Natural killer cell (primary cell): ENCODE results near the gene ATP12A. TPM values are rescaled to one million over a fixed set of nuclear protein-coding genes. Genes with fewer than 3 reads are reported as not detected.

Experiments
- ATAC-seq, 3 donors: fragments of 150-1000 bp in 2 of 3; fragments of 200-7000 bp in 1 of 3; cut with Tn5 transposase; 1 replicate in 1 of 3; 2 replicates in 2 of 3; pipeline ENCODE4 v1.10.0; 2021; ENCODE audit warnings: mild to moderate bottlenecking in 2 of 3, moderate library complexity in 2 of 3
- DNase-seq, 2 donors: peaks; one replicate each; pipeline versions ENCODE4 v3.0.0 to v3.0.0-alpha.2; 2013 to 2021; ENCODE audit warnings: mixed read lengths in 1 of 2
- H3K27ac ChIP-seq: one replicate; pipeline ENCODE4 v1.5.1; 2013; ENCODE audit warnings: mild to moderate bottlenecking, low read length
- H3K27me3 ChIP-seq: one replicate; pipeline ENCODE4 v1.6.1; 2013; ENCODE audit warnings: low read length; ENCODE audit not compliant: control insufficient read depth, insufficient read depth
- H3K36me3 ChIP-seq: one replicate; pipeline ENCODE4 v1.6.1; 2013; ENCODE audit warnings: low read length; ENCODE audit not compliant: control insufficient read depth, insufficient read depth
- H3K4me1 ChIP-seq: one replicate; pipeline ENCODE4 v1.6.1; 2013; ENCODE audit warnings: low read length; ENCODE audit not compliant: control insufficient read depth, insufficient read depth
- H3K4me3 ChIP-seq: one replicate; pipeline ENCODE4 v1.5.1; 2013; ENCODE audit warnings: low read length
- H3K9me3 ChIP-seq: one replicate; pipeline ENCODE4 v1.6.1; 2013; ENCODE audit warnings: low read length; ENCODE audit not compliant: control insufficient read depth, insufficient read depth
- H3K27ac Mint-ChIP-seq, 2 donors: one replicate each; pipeline ENCODE4 v1.8.0; 2022; ENCODE audit warnings: mild to moderate bottlenecking in 2 of 2, mixed read lengths in 2 of 2, moderate library complexity in 1 of 2
- H3K27me3 Mint-ChIP-seq, 2 donors: one replicate each; pipeline ENCODE4 v1.8.0; 2022; ENCODE audit warnings: low read depth in 2 of 2, mixed read lengths in 2 of 2
- H3K36me3 Mint-ChIP-seq: one replicate; pipeline ENCODE4 v1.8.0; 2022; ENCODE audit warnings: mixed read lengths
- H3K4me1 Mint-ChIP-seq, 2 donors: one replicate each; pipeline ENCODE4 v1.8.0; 2022; ENCODE audit warnings: mixed read lengths in 2 of 2
- H3K4me3 Mint-ChIP-seq: one replicate; pipeline ENCODE4 v1.8.0; 2022; ENCODE audit warnings: mild to moderate bottlenecking, moderate library complexity, mixed read lengths
- H3K9me3 Mint-ChIP-seq, 2 donors: one replicate each; pipeline ENCODE4 v1.8.0; 2022; ENCODE audit warnings: mixed read lengths in 2 of 2
- WGBS: methylation state at CpG from one replicate; pipeline ENCODE4 v1.1.7; 2013; ENCODE audit warnings: missing lambda C conversion rate; ENCODE audit not compliant: insufficient coverage; 5-methylcytosine and 5-hydroxymethylcytosine counted together
- intact Hi-C: fragments of 100-400 bp; cut with micrococcal nuclease; formaldehyde crosslinking; loops from one replicate; pipeline ENCODE4 v1.14.2; 2022
- total RNA-seq, 4 donors: library from RNA; stranded (reverse); fragments of 120-200 nt in 1 of 4; gene quantifications; one replicate each; pipeline versions ENCODE4 v1.2.3 to v1.2.4, GENCODE V29; 2013 to 2022
- TF ChIP-seq, protein P1 (sequence below): fragments of 200-600 bp; IDR thresholded peaks from one replicate; pipeline ENCODE4 v1.8.0; 2022; ENCODE audit warnings: antibody characterized with exemption

The ATP12A gene
- total RNA-seq, 3 donors from 2014 or later (not counting 1 experiment from before 2014, with no cell fraction given), result not detected

DNA sequence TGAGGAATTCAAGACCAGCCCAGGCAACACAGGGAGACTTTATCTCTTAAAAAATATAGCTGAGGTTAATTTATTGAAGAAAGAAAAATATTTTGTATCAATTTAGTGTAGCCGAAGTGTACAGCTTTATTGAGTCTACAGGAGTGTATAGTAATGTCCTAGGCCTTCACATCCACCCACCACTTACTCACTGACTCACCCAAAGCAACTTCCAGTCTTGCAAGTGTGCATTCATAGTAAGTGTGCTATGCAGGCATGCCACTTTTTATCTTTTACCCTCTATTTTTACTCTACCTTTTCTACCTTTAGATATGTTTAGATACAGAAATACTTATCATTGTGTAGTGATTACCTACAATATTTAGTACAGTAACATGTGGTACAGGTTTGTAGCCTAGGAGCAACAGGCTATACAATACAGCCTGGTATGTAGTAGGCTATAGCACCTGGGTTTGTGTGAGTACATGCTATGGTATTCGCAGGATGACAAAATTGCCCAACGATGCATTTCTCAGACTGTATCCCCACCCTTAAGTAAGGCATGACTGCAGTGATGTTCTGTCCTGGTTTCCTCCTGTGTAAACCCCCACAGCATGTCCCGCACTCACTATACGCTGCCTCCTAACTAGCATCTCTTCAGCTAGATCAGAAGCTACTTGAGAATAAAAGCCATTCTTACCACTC lies 15.3 kb upstream of the ATP12A start:
- Mint-ChIP-seq H3K36me3 (no peaks in the 10 kb centered on the region), H3K27me3 (peaks cover 6 to 13% of the 10 kb centered on the region in 2 donors), H3K9me3 (no peaks in the 10 kb centered on the region), H3K27ac (no peak overlapping the region), H3K4me1 (peaks cover 5 to 9% of the 10 kb centered on the region in 2 donors), H3K4me3 (no peak overlapping the region)
- Histone ChIP-seq H3K9me3 (no peaks in the 10 kb centered on the region), H3K4me1 (peaks cover 7% of the 10 kb centered on the region), H3K27ac (no peak overlapping the region), H3K36me3 (no peaks in the 10 kb centered on the region), H3K4me3 (no peak overlapping the region), H3K27me3 (peaks cover 2% of the 10 kb centered on the region)
- intact Hi-C loops, result no loop called here
- ATAC-seq (no peak), DNase-seq (no peak)
- TF ChIP-seq, protein P1, sequence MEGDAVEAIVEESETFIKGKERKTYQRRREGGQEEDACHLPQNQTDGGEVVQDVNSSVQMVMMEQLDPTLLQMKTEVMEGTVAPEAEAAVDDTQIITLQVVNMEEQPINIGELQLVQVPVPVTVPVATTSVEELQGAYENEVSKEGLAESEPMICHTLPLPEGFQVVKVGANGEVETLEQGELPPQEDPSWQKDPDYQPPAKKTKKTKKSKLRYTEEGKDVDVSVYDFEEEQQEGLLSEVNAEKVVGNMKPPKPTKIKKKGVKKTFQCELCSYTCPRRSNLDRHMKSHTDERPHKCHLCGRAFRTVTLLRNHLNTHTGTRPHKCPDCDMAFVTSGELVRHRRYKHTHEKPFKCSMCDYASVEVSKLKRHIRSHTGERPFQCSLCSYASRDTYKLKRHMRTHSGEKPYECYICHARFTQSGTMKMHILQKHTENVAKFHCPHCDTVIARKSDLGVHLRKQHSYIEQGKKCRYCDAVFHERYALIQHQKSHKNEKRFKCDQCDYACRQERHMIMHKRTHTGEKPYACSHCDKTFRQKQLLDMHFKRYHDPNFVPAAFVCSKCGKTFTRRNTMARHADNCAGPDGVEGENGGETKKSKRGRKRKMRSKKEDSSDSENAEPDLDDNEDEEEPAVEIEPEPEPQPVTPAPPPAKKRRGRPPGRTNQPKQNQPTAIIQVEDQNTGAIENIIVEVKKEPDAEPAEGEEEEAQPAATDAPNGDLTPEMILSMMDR, result no peak
- WGBS, result 92% methylated on average over 4 of the region's 5 CpGs

DNA sequence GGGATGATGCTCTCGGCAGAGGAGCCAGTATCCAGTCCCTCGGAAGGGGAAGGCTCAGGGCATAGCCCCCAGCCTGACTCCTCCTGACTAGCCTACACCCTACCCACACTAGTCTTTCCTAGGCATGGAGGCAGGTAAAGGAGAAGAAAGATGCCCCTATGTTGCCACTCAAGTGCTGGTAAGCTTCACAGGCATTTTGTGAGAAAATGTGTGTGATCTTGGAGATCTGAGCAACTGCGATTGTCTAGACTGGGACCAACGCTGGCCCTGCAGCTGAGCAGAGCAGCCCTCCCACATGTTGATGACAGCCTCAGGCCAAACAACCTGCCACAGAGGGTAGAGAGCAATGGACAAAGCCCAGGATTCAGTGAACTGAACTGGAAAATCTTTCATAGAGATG lies 11.7 kb upstream of the ATP12A start:
- 95% methylated on average over 4 of the region's 4 CpGs for WGBS
- intact Hi-C loops, result no loop called here
- H3K4me3 Mint-ChIP-seq, result no peak overlapping the region

DNA sequence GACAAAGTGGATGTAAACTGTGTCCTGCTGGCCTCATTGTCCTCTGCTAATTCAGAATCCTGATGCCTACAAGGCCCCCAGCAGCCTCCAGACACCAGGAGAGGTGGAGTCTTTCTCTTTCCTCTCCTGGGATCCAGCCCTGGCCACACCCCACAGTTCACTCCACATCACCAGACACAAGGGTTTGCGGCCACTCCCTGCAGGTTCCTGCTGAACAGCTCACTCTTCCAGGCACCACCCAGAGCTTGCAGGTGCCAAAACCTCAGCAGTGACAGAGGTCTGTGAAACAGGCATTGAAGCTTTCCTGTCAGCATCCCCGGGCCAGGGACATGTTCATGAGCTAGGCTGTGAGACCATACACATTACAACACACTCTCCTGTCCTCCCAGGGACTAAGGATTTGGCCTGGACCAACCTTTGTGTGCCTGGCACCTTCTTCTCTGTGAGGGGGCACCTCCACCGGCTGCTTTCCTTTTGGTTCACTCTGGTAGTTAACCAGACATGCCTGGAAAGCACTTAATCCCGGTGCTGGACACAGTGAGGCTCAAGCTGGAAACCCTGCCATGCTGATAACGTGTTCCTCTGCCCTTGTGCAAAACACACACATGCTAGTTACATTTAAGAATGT lies 11.1 kb upstream of the ATP12A start:
- Histone ChIP-seq H3K4me1 (peaks cover 16% of the 10 kb centered on the region), H3K27me3 (no peaks in the 10 kb centered on the region), H3K36me3 (no peaks in the 10 kb centered on the region), H3K9me3 (no peaks in the 10 kb centered on the region), H3K4me3 (no peak overlapping the region), H3K27ac (no peak overlapping the region)
- Mint-ChIP-seq H3K4me1 (peaks cover 10 to 15% of the 10 kb centered on the region in 2 donors), H3K36me3 (no peaks in the 10 kb centered on the region), H3K4me3 (no peak overlapping the region), H3K27me3 (peaks cover 0 to 7% of the 10 kb centered on the region in 2 donors), H3K9me3 (no peaks in the 10 kb centered on the region), H3K27ac (peak overlapping the region in 1 of 2 donors; percentile 45)
- TF ChIP-seq, protein P1, result no peak
- 83% methylated on average over 5 of the region's 5 CpGs for WGBS
- DNase-seq, result no peak
- intact Hi-C loops, result no loop called here
- ATAC-seq, result no peak

More for the DNA sequence above, 11.7 kb upstream of the ATP12A start:
- TF ChIP-seq, protein P1, result no peak
- H3K36me3 ChIP-seq, result no peaks in the 10 kb centered on the region
- DNase-seq, result no peak
- no peaks in the 10 kb centered on the region for H3K9me3 ChIP-seq
- ATAC-seq, result no peak
- Mint-ChIP-seq H3K27me3 (peaks cover 0 to 7% of the 10 kb centered on the region in 2 donors), H3K9me3 (no peaks in the 10 kb centered on the region), H3K27ac (no peak overlapping the region), H3K4me1 (peaks cover 10 to 15% of the 10 kb centered on the region in 2 donors), H3K36me3 (no peaks in the 10 kb centered on the region)
- H3K4me3 ChIP-seq, result no peak overlapping the region
- H3K4me1 ChIP-seq, result peaks cover 16% of the 10 kb centered on the region
- H3K27me3 ChIP-seq, result no peaks in the 10 kb centered on the region
- H3K27ac ChIP-seq, result no peak overlapping the region
